ELF-1 (cell line): ENCODE data around the gene PSAP.
"Not testable (repeated sequence)": the region's sequence is repeated elsewhere in the genome, so short reads cannot be mapped to it uniquely, and the experiment has no call there.

Experiments used
- DNase-seq: peaks from one replicate; pipeline ENCODE4 v3.0.0-alpha.2; 2016; ENCODE audit warnings: low read depth, low spot score

Gene PSAP

DNA sequence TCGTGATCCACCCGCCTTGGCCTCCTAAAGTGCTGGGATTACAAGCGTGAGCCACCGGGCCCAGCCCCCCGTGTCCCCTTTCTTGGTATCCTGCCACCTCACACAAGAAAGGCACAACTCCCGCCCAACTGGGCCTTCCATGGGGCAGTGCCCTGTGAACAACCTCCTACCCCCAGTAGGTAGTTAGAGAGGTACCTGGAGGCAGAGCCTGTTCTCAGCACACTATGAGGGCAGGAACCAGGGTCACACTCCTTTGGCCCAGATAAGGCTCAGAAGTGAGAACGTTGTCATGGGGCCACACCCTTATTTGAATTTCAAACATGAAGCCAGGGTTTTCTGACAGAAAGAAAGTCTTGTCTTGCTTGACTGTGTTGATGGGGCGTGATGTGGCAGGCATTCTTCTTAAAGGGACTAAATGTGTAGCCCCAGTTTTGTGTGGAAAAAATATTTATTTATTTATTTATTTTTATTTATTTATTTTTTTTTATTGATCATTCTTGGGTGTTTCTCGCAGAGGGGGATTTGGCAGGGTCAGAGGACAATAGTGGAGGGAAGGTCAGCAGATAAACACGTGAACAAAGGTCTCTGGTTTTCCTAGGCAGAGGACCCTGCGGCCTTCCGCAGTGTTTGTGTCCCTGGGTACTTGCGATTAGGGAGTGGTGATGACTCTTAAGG is 23.8 kb upstream of the PSAP start:
- DNase-seq, result not testable (repeated sequence)

- no peak for DNase-seq
Measured at GRCh38 chr10:71873582-71874211, 22.6 kb upstream of the PSAP start.

GRCh38 chr10:71869601-71870000 is 18.6 kb upstream of the PSAP start:
- not testable (repeated sequence) for DNase-seq

DNA sequence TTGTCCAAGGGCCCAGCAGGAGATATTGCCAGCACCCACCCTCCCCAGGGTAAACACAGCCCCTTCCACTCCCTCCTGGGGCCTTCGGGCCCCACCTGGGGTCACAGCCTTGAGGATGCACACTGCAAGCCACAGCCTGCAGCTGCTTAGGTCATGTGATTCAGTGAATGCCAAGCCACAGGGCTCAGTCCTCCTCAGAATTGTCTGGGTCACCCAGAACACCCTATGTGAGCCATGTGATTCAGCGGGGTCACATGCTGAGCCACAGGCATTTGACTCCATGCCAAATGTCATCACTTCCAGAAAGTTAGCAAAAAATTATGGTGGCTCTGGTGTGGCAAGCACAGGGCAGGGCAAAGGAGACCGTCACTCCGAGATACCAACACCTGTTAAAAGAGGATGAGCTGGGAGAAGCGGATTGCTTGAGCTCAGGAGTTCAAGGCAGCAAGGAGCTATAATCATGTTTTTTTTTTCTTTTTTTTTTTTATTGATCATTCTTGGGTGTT is 17.2 kb upstream of the PSAP start:
- no peak for DNase-seq

DNA sequence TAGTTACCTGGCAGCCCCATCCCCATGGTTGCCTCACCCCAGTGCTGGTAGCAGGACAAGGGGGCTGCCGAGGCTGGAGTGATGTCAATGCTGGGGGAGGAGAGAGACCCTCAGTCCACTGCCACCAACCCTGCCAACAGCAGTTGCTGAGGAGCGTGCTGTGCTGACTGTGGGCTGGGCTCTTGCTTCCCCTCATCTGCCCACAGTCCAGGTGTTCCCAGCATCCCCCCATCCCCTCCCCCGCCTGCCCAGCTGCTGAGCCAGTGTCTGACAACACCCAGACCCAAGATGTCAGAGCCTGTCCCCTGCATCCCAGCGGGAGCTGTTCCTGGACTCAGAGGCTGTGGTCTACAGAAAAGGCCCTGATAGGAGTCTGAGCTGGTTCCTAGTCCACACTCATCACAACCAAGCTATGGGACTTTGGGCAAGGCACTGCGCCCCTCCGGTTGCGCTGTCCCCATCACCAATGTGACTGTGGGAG is 14.6 kb upstream of the PSAP start:
- no peak for DNase-seq

GRCh38 chr10:71864911-71865361 is 13.9 kb upstream of the PSAP start:
- no peak for DNase-seq

GRCh38 chr10:71863203-71863602 is 12.2 kb upstream of the PSAP start:
- DNase-seq, result no peak

DNA sequence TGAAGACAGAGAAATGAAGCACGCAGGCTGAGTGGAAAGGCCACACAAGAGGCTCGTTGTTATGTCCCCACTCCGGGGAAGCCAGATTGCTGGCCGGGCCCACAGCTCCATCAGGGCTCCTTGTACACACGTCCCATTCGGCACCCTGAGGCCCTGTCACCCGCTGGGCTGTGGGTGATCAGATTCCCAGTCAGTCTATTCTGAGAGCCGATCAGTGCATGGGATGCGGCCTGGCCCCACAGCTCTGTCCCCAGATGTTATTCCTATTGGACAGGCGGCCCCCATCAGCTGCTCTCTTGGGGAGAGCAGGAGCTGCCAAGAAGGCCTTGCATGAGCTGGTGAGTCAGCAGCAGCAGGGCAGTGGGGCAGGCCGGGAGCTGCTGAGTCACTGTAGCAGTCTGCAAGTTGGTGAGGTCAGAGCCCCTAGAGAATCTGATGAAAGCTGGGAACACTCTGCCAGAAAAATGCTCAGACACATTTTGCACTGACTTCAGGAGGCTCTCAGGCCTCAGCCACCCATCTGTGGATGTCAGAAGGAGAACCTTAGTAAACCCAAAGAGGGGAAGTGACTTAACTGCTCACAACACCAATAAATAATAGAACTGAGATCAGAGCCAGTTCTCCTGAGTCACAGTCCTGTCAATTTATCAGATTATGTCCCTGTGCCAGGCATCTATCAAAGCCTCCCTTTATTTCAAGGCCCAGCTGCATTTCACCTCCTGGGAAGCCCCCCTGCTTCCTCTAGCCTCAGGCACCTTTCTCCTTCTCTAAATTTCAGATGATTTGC is 9.4 kb upstream of the PSAP start:
- peak; percentile 93 for DNase-seq

DNA sequence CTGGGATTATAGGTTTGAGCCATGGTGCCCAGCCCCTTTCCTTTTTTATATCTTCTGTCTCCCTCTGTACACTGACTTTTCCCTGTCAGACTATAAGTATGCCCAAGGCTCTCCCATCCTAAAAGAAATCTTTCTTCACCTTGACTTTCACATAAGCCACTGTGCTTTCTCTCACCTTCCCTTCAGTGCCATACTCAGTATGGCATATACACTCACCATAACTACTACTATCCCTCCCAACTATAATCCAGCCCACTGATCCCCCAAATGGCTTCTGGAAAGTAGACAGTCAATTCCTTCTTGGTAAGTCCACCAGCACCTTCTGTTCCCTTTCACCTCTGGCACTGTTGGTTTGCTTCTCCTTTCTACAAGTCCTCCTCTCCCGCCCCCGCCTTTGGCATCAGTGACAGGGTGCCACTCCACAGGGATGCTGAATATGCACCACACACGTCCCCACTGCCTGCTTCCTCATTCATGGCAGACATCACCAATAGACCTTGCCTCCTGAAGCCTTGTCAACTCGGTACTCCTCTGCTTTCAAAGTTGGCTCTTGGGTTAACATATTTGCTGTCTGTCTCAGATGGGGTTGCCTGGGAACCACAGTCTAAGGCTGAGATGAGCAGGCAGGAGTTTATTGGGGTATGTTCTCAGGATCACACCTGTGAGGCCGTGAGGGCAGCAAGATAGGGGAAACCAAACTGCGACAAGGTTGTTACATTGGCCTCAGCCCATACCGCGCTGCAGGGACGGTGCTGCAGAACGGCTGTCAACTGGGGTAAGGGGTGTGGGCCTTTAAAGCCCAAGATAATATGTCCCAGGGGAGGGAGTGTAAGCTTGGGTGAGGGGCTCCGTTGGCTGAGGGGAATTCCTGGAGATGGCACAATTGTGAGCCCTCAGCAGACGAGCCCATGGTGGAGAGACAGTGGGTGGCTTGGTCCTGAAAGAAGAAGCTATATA is 7.2 kb upstream of the PSAP start:
- DNase-seq, result no peak

GRCh38 chr10:71856619-71857018 is 5.6 kb upstream of the PSAP start:
- no peak for DNase-seq

GRCh38 chr10:71854031-71854430 is 3.0 kb upstream of the PSAP start:
- no peak for DNase-seq

- DNase-seq, result no peak
Measured at GRCh38 chr10:71852355-71852937, 1.4 kb upstream of the PSAP start.

DNA sequence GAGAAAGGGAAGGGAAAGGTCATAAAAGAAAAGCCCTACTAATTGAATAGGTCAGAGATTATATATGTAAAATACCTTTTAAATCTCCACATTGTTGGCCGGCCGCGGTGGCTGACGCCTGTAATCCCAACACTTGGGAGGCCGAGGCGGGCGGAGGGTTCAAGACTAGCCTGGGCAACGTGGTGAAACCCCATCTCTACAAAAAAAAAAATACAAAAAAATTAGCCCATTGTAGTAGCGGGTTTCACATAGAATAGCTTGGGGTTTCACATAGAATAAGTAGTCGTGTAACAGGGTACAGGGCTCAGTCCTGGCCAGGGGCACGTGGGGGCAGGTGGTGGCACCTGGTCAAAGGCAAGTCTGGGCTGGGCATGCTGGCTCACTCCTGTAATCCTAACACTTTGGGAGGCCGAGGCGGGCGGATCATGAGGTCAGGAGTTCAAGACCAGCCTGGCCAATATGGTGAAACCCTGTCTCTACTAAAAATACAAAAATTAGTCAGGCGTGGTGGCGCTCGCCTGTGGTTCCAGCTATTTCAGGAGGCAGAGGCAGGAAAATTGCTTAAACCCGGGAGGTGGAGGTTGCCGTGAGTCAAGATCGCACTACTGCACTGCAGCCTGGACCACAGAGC is 529 bp upstream of the PSAP start:
- DNase-seq, result not testable (repeated sequence)

- DNase-seq, result no peak
Measured at GRCh38 chr10:71850021-71850742, 869 bp downstream of the PSAP start.

DNA sequence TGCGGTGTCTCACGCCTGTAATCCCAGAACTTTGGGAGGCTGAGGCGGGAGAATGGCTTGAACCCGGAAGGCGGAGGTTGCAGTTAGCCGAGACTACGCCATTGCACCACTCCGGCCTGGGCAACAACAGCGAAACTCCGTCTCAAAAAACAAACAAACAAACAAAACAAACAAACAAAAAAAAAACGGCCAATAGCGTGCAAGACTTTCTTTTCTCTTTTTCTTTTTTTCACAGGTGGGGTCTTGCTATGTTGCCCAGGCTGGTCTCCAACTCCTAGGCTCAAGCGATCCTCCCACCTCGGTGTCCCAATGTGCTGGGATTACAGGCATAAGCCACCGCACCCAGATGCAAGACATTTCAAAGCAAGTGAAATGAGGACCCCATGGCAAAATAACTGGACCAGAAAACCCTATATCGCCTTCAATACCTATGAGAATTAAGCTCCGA is 1.6 kb downstream of the PSAP start:
- no peak for DNase-seq

DNA sequence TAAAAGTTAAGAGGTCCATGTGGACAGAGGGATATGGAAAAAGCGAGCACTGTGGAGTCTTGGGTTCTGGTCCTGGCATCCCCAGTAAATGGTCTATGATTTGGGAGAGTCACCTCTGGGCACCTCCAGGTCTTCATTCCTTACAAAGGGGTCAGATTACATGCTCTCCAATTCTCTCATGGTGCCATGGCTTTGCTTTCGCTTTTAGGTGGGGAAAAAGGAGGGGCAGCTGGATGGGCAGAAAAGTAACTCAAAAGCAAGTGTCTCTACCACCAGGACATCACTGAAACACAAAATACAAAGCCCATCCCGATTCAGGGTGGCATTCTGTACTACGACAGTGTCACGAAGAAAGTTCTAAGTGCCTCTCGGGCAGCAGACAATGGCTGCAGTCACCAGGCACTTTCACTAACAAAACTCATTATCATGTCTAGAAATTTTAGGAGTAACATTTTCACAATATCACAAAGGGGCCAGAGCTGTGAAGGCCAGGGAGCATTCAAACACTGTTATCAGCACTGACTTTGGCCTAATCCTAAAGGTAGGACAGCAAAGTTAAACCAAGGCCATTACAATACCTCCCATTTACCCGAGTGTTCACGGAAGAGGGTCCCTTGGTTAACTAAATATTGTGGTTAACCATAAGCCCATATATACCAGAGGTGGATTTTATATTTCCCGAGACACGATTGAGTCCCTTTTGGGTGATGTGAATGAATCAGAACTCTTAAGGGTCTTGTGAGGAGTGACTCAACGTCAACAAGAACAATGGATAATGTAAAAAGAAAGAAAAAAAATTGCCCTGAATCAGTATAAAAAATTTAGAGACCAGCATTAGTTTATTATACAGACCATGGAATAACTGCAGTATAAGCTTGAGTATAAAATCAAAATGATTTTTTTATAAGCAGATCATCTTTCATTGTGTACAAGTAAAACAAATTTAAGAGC is 2.5 kb downstream of the PSAP start:
- DNase-seq, result no peak

GRCh38 chr10:71847418-71847817 is 3.6 kb downstream of the PSAP start:
- DNase-seq, result no peak

- no peak for DNase-seq
Measured at GRCh38 chr10:71846816-71847215, 4.2 kb downstream of the PSAP start.
